H9 (cell line): ENCODE results near the gene TENT5A. TPM values are rescaled to one million over a fixed set of nuclear protein-coding genes. Genes with fewer than 3 reads are reported as not detected.

Experiments used
- DNase-seq: peaks from one replicate; pipeline ENCODE4 v3.0.0-alpha.2; 2017
- H2AFZ ChIP-seq: one replicate; pipeline ENCODE4 v1.6.1; 2013; ENCODE audit warnings: mild to moderate bottlenecking, low read length, control low read depth, moderate library complexity
- H2AK5ac ChIP-seq: 2 replicates; pipeline ENCODE4 v1.6.1; 2013; ENCODE audit warnings: low read length, control low read depth, mixed read lengths; ENCODE audit not compliant: insufficient read length
- H2BK120ac ChIP-seq: one replicate; pipeline ENCODE4 v1.6.1; 2013; ENCODE audit warnings: low read depth, mild to moderate bottlenecking, low read length, control low read depth, inconsistent platforms; ENCODE audit not compliant: poor library complexity, severe bottlenecking
- H2BK12ac ChIP-seq: 2 replicates; pipeline ENCODE4 v1.6.1; 2013; ENCODE audit warnings: low read length, control low read depth, mixed read lengths, low read depth; ENCODE audit not compliant: insufficient read length
- H2BK15ac ChIP-seq: 2 replicates; pipeline ENCODE4 v1.6.1; 2013; ENCODE audit warnings: low read depth, low read length, control low read depth
- H2BK20ac ChIP-seq: one replicate; pipeline ENCODE4 v1.6.1; 2013; ENCODE audit warnings: low read depth, mild to moderate bottlenecking, low read length, control low read depth, inconsistent platforms; ENCODE audit not compliant: poor library complexity, severe bottlenecking
- H2BK5ac ChIP-seq: 2 replicates; pipeline ENCODE4 v1.6.1; 2013; ENCODE audit warnings: low read length, control low read depth, mixed read lengths; ENCODE audit not compliant: insufficient read length
- H3K14ac ChIP-seq: 2 replicates; pipeline ENCODE4 v1.6.1; 2013; ENCODE audit warnings: low read length, control low read depth; ENCODE audit not compliant: insufficient read depth
- H3K18ac ChIP-seq: 2 replicates; pipeline ENCODE4 v1.6.1; 2013; ENCODE audit warnings: low read depth, mild to moderate bottlenecking, mixed read lengths, low read length, control low read depth; ENCODE audit not compliant: insufficient read length
- H3K23ac ChIP-seq: 2 replicates; pipeline ENCODE4 v1.6.1; 2013; ENCODE audit warnings: low read length, control low read depth, mixed read lengths, low read depth; ENCODE audit not compliant: insufficient read length
- H3K23me2 ChIP-seq: 2 replicates; pipeline ENCODE4 v1.6.1; 2013; ENCODE audit warnings: low read depth, mild to moderate bottlenecking, mixed read lengths, low read length, control low read depth; ENCODE audit not compliant: insufficient read length, poor library complexity, severe bottlenecking
- H3K27ac ChIP-seq: 2 replicates; pipeline ENCODE4 v1.5.1; 2013; ENCODE audit warnings: low read length, control low read depth, mixed read lengths, low read depth; ENCODE audit not compliant: insufficient read length
- H3K27me3 ChIP-seq: 2 replicates; pipeline ENCODE4 v1.6.1; 2013; ENCODE audit warnings: low read length, control low read depth, inconsistent platforms; ENCODE audit not compliant: insufficient read depth
- H3K4ac ChIP-seq: 2 replicates; pipeline ENCODE4 v1.6.1; 2013; ENCODE audit warnings: low read depth, mild to moderate bottlenecking, control low read depth, inconsistent platforms, low read length, moderate library complexity
- H3K4me1 ChIP-seq: 2 replicates; pipeline ENCODE4 v1.6.1; 2013; ENCODE audit warnings: low read length, control low read depth, inconsistent platforms; ENCODE audit not compliant: insufficient read depth
- H3K4me2 ChIP-seq: 2 replicates; pipeline ENCODE4 v1.6.1; 2013; ENCODE audit warnings: low read length, control low read depth, mixed read lengths; ENCODE audit not compliant: insufficient read length, insufficient read depth
- H3K56ac ChIP-seq: 2 replicates; pipeline ENCODE4 v1.6.1; 2013; ENCODE audit warnings: low read depth, mild to moderate bottlenecking, mixed read lengths, low read length, control low read depth; ENCODE audit not compliant: insufficient read length
- H3K79me1 ChIP-seq: 2 replicates; pipeline ENCODE4 v1.6.1; 2013; ENCODE audit warnings: low read depth, mild to moderate bottlenecking, moderate library complexity, low read length, control low read depth, inconsistent platforms; ENCODE audit not compliant: insufficient read depth, poor library complexity, severe bottlenecking
- H3K79me2 ChIP-seq: 2 replicates; pipeline ENCODE4 v1.6.1; 2013; ENCODE audit warnings: low read length, control low read depth, inconsistent platforms; ENCODE audit not compliant: insufficient read depth
- H3K9ac ChIP-seq: 2 replicates; pipeline ENCODE4 v1.6.1; 2013; ENCODE audit warnings: low read length, control low read depth, mixed read lengths; ENCODE audit not compliant: insufficient read length; ENCODE audit errors: extremely low read depth
- H3K9me3 ChIP-seq: one replicate; pipeline ENCODE4 v1.6.1; 2013; ENCODE audit warnings: low read depth, low read length, inconsistent platforms; ENCODE audit not compliant: control insufficient read depth
- H3T11ph ChIP-seq: one replicate; pipeline ENCODE4 v1.6.1; 2013; ENCODE audit warnings: mild to moderate bottlenecking, low read length, control low read depth, inconsistent platforms
- H4K20me1 ChIP-seq: one replicate; pipeline ENCODE4 v1.6.1; 2013; ENCODE audit not compliant: control insufficient read depth, insufficient read length, insufficient read depth
- H4K5ac ChIP-seq: 2 replicates; pipeline ENCODE4 v1.6.1; 2013; ENCODE audit warnings: low read depth, mild to moderate bottlenecking, mixed read lengths, low read length, control low read depth; ENCODE audit not compliant: insufficient read length
- H4K8ac ChIP-seq: replicated peaks from 2 replicates; pipeline ENCODE4 v1.6.1; 2013; ENCODE audit warnings: low read length, control low read depth, mixed read lengths, low read depth; ENCODE audit not compliant: insufficient read length
- H4K91ac ChIP-seq: 2 replicates; pipeline ENCODE4 v1.6.1; 2013; ENCODE audit warnings: low read depth, mild to moderate bottlenecking, moderate library complexity, mixed read lengths, low read length, control low read depth; ENCODE audit not compliant: insufficient read length
- H3K27ac Mint-ChIP-seq, 3 experiments: 2 replicates in 2 of 3; 3 replicates in 1 of 3; pipeline ENCODE4 v1.8.0; 2020 to 2021; ENCODE audit warnings: mixed read lengths in 3 of 3, mild to moderate bottlenecking in 1 of 3, moderate library complexity in 1 of 3
- H3K27me3 Mint-ChIP-seq: 2 replicates; pipeline ENCODE4 v1.8.0; 2021; ENCODE audit warnings: low read depth, mild to moderate bottlenecking, moderate library complexity, mixed read lengths
- H3K36me3 Mint-ChIP-seq, 3 experiments: 2 replicates in 2 of 3; 3 replicates in 1 of 3; pipeline ENCODE4 v1.8.0; 2020 to 2021; ENCODE audit warnings: low read depth in 3 of 3, mixed read lengths in 3 of 3; ENCODE audit not compliant: insufficient read depth in 1 of 3
- H3K4me1 Mint-ChIP-seq, 2 experiments: 2 replicates each; pipeline ENCODE4 v1.8.0; 2020; ENCODE audit warnings: mixed read lengths in 2 of 2
- H3K4me3 Mint-ChIP-seq, 2 experiments: 2 replicates in 1 of 2; 3 replicates in 1 of 2; pipeline ENCODE4 v1.8.0; 2020 to 2021; ENCODE audit warnings: mild to moderate bottlenecking in 2 of 2, mixed read lengths in 2 of 2, moderate library complexity in 1 of 2
- H3K9me3 Mint-ChIP-seq, 2 experiments: 2 replicates in 1 of 2; 3 replicates in 1 of 2; pipeline ENCODE4 v1.8.0; 2020; ENCODE audit warnings: mild to moderate bottlenecking in 2 of 2, mixed read lengths in 2 of 2, moderate library complexity in 1 of 2
- CTCF ChIP-seq: fragments of 200-600 bp; sonication (generic); conservative IDR thresholded peaks from 3 replicates; pipeline ENCODE4 v1.8.0; 2021; ENCODE audit warnings: antibody characterized with exemption, mild to moderate bottlenecking
- WGBS: extraction: QIAGEN DNeasy Blood & Tissue Kit; methylation state at CpG from one replicate; pipeline ENCODE4 v1.1.7; 2013; ENCODE audit warnings: missing lambda C conversion rate, low lambda C conversion rate, mixed read lengths; ENCODE audit not compliant: insufficient read length; ENCODE audit errors: extremely low coverage; 5-methylcytosine and 5-hydroxymethylcytosine counted together
- total RNA-seq: library from RNA; stranded (reverse); gene quantifications from 2 replicates; pipeline ENCODE4 v1.2.1, GENCODE V29; 2021

The TENT5A gene
- total RNA-seq, 1 experiment from 2014 or later: 1.4 TPM

GRCh38 chr6:81697559-81697958, 54.9 kb downstream of the TENT5A start:
- H2AK5ac ChIP-seq: no peak overlapping the region
- no peak overlapping the region for H3K27ac ChIP-seq
- no peak overlapping the region for H2BK15ac ChIP-seq
- Mint-ChIP-seq H3K36me3 (no peaks in the 10 kb centered on the region), H3K27me3 (no peaks in the 10 kb centered on the region), H3K4me3 (no peak overlapping the region), H3K4me1 (peaks cover 24 to 26% of the 10 kb centered on the region in 2 experiments), H3K9me3 (no peaks in the 10 kb centered on the region), H3K27ac (peak overlapping the region; percentile 44 to 69 (median 49); a peak in 3 of 7 replicates)
- H3K23me2 ChIP-seq: no peaks in the 10 kb centered on the region
- H3K14ac ChIP-seq: no peak overlapping the region
- H3K9ac ChIP-seq: no peak overlapping the region
- H3K27me3 ChIP-seq: no peaks in the 10 kb centered on the region
- no peak overlapping the region for H3K23ac ChIP-seq
- no peak overlapping the region for H2BK5ac ChIP-seq
- H4K5ac ChIP-seq: no peak overlapping the region
- no peak overlapping the region for H3K4ac ChIP-seq
- H3K4me1 ChIP-seq: no peaks in the 10 kb centered on the region
- no peak for DNase-seq
- H4K20me1 ChIP-seq: no peaks in the 10 kb centered on the region
- no peak for TF ChIP-seq CTCF
- no peak overlapping the region for H4K8ac ChIP-seq
- H3K18ac ChIP-seq: no peak overlapping the region
- no peak overlapping the region for H4K91ac ChIP-seq
- WGBS: no CpG with 5 or more reads among the region's 6 CpGs
- no peak overlapping the region for H3K4me2 ChIP-seq
- no peak overlapping the region for H3K56ac ChIP-seq
- H3T11ph ChIP-seq: no peak overlapping the region
- no peak overlapping the region for H2BK20ac ChIP-seq
- no peak overlapping the region for H2AFZ ChIP-seq
- H3K79me1 ChIP-seq: no peaks in the 10 kb centered on the region
- no peaks in the 10 kb centered on the region for H3K9me3 ChIP-seq
- H3K79me2 ChIP-seq: no peaks in the 10 kb centered on the region
- no peak overlapping the region for H2BK12ac ChIP-seq
- H2BK120ac ChIP-seq: no peak overlapping the region
